NCI-H2171 (cell line): ENCODE measurements around the gene IL1RAPL2.
"Not testable (repeated sequence)": the region's sequence is repeated elsewhere in the genome, so short reads cannot be mapped to it uniquely, and the experiment has no call there.

Experiments
- DNase-seq: peaks from one replicate; lab custom pipeline; 2025; lab: John Stamatoyannopoulos, UW

The IL1RAPL2 gene

DNA sequence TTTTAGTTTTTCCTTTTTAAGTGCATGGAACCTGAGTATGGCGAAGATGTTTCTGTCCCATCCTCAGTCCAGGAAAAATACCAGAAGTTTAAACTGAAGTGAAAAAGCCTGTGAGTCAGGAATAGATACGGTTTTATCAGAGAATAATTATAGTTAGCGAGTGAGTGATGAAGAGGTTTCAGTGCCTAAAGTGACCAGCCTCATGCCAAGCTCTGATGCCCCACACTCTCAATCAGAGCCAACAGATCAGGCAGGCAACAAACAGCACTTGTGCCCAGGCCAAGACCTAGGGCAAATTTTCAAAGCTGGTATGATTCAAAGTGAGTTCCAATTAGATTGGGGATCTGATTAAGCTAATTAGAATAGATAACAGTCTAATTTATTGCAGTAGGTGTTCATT lies 1043.5 kb downstream of the IL1RAPL2 start:
- DNase-seq: no peak

DNA sequence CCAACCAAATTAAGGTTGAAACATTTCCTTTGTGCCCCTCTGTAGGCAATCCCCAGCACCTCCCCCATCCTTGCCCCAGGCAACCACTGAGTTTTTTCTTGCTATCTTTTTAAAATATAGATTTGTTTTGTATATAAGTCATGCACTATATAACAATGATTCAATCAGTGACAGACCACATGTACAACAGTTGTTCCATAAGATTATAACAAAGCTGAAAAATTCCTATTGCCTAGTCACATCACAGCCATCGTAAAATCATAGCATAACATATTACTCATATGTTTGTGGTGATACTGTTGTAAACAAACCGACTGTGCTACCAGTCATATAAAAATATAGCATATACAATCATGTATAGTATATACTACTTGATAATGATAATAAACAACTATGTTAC lies 1044.4 kb downstream of the IL1RAPL2 start:
- no peak for DNase-seq

DNA sequence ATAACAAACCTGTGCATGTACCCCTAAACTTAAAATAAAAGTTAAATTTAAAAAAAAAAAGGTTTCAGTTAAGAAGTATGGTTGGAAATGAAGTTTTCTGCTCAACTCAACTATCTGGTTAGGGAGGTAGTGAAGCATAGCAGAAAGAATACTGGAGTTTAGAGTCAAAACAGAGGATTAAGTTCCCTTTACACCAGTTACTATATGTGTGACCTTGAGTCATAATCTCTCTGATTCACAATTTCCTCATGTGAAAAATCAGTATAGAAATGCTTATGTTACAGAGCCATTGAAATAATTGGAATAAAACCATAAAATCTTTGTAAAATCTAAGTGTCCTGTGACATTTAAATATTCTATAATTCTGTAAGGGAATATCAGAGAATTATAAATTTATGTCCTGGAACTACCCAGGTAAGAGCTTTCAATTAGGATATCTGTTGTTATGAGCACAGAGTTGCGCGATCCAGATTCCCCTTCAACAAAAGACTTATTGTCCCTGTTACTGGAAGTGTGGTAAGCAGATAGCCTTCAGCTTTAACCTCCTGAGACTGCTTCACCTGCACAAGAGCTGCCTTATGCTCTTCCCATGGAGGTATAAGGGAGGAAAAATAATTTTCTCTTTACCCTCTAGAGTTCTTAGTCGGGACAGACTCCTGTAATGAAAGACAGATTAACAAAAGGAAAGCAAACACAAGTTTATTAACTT lies 1052.5 kb downstream of the IL1RAPL2 start:
- DNase-seq: no peak

DNA sequence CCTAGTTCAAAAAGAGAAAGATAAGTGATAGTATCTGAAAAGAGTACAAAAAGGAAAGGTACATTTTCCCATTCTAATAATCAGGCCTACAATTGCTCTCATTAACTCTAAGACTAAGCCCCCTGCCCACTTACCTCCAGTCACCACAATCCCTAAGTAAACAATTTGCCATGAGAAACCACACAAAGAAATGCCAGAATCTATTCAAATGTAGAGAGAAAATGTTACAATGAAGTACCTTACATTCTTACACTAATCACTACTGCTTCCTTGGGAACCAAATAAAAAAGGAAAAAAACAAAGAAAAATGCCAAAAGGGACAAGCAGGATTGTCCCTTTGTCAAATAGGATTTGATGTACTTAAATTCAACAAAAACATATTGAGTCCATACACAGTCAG lies 1068.2 kb downstream of the IL1RAPL2 start:
- DNase-seq: no peak

DNA sequence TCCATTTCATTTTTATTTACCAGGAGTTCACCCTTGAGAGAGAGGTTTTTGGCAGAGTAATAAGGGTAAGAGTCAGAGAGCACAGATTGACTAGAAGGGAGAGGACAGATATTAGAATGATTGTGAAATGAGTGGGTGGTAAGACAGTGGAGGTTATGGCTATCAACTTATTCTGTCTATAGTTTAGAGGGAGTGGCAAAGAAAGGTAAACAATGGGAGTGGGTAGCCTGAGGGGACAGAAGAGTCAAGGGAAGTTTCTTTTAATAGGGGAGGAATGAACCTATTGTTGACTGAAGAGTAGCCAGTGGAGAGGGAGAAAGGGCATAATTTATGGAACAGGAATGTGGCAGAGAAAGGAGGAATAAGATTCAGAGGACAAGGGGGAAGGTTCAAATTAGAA lies 1069.8 kb downstream of the IL1RAPL2 start:
- no peak for DNase-seq

DNA sequence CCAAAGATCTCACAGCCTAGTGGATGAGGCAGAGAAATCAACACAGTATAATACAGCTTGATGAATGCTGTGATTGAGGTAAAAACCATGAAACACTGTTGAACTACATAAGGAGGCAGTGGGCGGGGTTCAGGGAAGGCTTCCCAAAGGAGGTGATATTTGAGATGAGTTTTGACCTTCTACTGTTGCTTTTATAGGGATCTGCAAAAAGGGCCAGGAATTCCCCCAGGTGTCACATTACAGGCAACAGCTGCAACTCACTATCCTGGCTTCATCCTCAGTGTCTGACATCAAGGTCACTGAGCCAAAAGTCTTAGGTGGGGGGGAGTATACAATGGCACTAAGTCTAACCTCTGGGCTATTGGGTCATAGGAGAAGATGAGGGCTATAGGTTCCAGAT lies 1070.7 kb downstream of the IL1RAPL2 start:
- DNase-seq: peak; percentile 33

DNA sequence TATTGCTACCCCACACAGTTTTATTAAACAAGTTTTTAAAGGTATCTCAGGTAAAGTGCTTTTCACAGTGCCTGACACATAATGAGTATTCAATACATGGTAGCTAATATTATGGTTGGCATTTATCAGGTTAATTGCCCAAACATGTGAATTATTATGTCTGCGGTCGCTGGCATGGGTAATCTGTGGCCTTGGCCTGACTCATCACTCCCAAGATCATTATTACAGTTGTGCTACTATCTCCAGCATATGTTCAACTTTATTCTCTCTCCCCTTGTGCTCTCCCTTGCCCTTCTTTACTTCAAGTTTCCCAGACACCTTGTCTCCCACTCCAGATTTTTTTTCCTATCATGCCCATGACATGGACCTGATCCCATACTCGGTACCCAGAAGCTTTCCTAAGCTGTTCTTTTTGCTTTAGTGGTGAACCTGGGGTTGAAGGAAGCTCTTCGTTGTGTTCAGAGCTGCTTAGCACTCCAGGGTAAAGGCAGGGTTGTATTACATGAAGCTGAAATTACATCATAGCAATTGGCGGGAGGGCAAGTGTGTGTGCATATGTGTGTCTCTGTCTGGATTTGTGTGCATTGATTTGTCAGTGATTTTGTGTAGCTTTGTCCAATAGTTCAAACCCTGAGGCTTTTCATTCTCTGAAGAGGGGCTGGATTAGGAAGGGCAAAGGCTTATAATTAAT lies 1079.8 kb downstream of the IL1RAPL2 start:
- DNase-seq: no peak

DNA sequence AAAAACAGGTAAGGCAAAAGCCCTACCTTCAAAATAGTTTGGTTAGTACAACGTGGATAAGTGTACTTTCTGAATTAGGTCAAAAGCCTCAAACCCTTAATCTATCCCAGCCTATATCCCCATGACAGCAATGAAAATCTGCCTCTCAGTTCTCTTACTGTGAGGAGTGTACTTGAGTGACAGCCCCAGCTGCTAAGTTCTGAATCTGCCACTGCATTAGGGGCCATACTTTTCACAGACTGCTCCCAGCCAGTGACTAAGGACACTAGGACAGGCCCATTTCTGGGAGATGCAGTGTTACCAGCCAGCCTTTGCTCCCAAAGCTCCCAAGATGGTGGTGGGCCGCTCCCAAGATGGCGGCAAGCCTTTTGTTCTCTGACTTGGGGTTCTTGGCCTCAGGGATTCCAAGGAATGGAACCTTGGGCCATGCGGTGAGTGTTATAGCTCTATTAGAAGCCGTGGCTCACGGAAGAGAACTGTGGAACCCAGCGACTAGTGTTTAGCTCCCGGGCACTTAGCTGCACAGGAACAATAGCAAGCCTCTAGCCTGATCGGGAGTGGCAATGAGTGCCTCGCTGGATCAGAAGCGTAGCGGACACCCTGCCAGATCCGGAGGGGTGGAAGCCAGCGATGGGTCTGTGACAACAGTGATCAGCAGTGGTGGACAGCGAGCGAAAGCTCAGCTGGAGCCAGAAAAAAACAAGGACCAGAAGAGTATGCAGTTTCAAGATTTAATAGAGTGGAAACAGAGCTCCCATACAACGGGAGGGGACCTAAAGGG lies 1080.8 kb downstream of the IL1RAPL2 start:
- no peak for DNase-seq

DNA sequence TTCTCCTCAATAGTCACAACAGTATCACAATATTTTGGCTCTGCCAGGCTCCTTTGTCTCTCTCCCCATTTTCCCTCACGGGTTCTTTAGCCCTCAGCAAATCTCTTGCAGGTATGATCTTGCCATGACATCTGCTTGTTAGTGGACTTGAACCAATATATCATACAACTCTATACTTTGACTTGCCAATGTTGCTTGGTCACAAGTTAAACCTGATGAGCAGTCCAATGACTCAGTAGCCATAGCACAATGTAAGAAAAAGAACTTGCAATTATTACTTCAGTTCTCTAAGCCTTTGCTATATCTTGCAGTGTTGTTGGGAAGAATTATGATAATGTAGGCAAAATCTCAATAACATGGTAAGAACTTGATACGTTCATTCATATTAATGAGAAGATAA lies 1081.8 kb downstream of the IL1RAPL2 start:
- DNase-seq: no peak

DNA sequence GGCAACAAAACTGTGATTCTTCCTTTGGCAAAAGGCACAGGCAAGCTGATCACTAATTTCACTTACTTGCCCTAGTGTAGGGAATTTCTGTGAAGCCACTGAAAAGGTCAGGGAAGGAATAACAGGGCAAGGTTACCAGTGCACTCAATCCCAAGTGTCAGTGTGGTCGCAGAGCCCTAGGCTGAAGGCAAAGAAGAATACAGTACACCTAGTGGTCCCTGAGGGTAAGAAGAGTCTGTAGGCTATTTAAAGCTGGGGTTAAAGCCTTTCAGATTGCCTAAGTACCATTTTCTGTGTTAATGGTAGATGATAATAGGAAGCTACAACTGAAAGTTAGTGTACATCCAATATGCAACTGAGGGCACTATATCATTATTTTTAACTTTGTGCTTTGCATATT lies 1082.7 kb downstream of the IL1RAPL2 start:
- no peak for DNase-seq

DNA sequence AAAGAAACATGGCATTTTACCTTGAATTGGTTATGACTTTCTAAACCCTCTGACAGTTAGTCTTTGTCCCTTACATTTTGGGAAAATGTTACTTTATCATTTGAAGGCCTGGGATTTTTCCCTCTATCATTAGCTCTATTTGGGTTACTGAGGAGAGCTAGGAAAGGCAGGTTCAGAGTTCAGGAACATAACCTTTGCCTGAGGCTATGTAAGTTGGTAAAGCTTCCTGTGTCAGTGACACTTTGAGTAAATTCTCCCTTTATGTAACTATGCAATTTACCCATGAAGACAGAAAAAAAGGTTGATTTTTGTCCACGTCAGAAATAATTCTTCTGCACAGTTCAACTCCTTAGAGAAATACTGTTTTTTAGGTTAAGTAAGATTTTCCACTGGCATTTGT lies 1084.6 kb downstream of the IL1RAPL2 start:
- no peak for DNase-seq

DNA sequence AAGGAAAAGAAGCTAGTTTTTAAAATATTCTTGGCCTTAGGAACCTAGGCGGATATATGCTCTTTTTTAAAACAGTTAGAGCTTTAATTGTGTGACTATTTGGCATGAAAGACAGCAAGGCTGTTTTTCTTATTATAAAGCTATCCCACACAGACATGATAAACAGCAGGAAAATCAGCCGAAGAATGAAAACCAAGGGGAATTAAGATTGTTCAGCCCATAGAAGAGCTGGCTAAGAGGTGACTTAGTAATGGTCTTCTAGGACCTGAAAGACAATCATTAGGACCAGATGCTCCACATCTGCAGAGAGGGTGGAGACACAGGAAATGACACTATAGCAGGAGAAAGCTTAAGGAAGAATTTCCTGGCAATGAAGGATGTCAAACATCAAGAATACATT lies 1085.0 kb downstream of the IL1RAPL2 start:
- DNase-seq: no peak

DNA sequence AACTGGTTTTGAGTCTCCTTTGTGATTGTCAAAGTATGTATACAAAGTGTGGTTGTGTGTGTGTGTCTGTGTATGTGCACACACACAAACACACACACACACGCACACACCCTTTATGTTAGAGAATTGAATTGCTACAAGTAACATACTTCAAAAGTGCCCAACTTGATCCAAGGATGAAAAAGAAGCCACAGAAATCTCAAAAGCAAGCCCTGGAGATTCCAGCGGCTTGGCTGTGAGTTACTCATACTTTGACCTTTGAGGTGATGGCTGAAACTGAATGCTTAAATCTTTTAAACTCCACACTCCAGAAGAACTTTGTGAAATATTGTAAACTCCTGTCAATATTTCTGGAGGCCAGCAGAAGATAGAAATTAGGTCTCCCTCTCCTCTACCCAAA lies 1087.9 kb downstream of the IL1RAPL2 start:
- no peak for DNase-seq

DNA sequence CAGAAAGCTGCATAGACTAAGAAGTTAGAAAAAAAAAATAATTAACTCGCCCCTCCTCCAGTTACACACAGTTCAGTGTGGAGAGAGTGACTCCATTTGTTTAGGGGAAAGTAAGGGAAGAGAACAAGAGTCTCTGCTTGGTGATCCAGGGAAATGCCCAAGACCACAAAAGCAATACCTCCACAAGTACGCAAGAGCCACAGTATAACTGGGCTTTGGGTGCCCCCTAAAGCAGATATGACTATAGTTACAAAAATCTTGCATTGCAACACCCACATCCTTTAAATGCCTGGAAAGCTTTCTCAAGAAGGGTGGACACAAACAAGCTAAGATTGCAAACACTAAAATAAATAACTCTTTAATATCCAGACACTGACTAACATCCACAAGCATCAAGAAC lies 1092.1 kb downstream of the IL1RAPL2 start:
- no peak for DNase-seq

DNA sequence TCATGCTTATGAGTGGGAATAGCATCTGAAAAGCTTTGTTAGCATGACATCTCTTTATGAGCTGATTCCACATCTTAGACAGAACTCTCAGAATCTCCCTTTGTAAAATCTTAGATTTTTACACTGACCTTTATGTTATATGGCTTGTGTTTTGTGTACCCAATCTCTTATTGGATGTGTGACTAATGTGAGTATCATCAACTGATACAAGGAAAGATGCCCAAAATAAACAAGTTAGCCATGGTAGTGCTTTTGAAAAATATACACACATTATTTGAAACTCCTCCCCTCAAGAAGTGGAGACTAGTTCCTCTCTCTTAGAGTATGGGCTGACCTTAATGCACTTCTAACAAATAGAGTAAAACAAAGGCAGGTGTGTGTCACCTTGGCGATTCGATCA lies 1096.2 kb downstream of the IL1RAPL2 start:
- no peak for DNase-seq

DNA sequence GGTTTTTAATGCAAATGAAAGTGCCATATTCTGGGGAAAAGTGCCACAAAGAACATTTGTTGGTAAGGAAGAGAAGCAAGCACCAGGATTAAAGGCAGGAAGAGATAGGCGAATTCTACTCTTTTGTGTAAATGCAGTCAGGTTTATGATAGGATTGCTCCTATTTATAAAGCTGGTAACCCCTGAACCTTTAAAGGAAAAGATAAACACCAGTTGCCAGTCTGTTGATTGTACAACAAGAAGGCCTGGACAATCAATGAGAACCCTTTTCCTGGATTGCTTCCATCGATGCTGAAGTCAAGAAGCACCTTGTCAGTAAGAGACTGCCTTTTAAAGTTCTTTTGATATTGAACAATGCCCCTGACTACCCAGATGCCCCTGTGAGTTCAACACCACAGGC lies 1098.2 kb downstream of the IL1RAPL2 start:
- DNase-seq: no peak

DNA sequence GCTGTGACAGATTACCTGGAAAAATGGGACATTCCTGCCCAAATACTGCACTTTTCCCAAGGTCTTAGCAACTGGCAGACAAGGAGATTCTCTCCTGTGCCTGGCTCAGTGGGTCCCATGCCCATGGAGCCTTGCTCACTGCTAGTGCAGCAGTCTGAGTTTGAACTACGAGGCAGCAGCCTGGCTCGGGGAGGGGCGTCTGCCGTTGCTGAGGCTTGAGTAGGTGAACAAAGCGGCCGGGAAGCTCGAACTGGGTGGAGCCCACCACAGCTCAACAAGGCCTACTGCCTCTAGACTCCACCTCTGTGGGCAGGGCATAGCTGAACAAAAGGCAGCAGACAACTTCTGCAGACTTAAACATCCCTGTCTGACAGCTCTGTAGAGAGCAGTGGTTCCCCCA lies 1118.3 kb downstream of the IL1RAPL2 start:
- not testable (repeated sequence) for DNase-seq

DNA sequence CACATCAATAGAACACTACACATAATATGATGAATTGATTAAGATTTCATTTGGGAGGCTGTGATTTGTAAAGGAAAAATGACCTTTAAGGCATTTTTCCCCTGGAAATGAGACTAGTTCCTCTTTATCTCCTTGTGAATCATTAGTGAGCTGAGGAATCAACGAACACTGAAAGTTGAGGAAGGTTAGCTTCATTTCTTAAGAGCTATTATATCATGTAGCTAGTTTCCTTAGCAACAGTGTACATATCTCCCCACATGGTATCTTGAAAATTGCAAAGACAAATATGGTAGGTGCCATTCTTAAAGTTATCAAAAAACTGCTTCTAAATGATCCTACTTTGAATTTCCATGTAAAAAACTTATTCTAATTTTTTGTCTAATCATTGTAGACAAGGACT lies 1128.8 kb downstream of the IL1RAPL2 start:
- no peak for DNase-seq

DNA sequence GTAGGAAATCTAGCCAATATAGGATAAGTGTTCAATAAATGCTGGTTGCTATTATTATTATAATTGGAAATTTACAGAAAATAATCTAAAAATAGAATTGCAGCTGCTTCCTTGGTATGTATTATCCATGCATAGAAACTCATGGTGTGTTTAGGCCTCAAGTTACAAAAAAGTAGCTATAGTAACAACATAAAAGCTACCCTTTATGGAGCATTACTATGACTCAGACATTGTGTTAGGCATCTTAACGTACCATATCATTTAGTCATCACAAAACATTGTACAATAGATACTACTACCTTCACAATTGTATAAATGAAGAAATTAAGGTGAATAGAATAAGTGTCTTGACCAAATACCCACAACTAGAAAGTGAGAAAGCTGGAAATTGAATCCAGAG lies 1129.5 kb downstream of the IL1RAPL2 start:
- no peak for DNase-seq

DNA sequence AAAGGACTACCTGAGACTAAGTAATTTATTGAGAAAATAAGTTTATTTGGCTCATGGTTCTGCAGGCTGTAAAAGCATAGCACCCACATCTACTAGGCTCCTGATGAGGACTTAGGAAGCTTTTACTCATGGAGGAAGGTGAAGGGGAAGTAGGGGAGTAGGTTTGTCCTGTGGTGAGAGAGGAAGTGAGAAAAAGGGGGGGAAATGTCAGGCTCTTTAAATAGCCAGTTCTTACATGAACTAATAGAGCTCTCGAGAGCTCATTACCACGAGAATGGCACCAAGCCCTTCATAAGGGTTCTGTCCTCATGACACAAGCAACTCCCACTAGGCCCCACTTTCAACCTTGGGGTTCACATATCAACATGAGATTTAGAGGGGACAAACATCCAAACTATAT lies 1130.9 kb downstream of the IL1RAPL2 start:
- DNase-seq: no peak

DNA sequence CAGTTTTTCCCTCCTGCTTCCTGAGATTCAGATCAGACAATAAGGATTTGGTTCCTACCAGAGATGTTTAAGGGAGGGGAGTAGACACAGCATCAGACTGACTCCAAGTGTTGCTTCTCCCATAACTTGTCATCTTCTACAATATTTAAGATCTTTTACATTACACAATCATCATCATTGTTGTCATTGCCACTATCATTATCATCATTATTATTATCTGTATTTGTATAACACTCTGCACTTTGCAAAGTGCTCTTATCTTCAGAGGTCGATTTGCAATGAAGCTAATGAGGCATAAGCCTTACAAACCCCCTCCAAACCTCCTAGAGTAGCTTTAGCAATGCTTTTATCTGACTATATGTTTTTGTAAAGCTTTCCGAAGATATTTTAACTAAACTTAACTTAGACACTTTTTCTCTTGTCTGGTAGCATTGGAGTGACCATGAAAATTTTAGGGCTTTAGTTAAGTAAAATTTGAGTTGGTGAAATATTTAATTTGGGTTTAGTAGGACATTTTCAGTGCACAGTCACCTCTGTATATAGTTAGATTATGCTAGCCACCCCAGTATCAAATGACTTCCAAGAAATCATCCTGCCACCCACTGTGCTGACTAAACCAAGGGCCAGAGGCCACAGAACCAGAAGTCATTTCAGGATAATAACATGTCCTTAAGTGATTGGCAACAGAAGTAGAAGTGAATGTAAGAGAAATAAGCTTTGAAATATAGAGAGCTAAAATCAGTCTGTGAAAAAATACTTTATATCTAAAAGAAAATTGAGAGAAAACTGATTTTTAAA lies 1132.2 kb downstream of the IL1RAPL2 start:
- no peak for DNase-seq

DNA sequence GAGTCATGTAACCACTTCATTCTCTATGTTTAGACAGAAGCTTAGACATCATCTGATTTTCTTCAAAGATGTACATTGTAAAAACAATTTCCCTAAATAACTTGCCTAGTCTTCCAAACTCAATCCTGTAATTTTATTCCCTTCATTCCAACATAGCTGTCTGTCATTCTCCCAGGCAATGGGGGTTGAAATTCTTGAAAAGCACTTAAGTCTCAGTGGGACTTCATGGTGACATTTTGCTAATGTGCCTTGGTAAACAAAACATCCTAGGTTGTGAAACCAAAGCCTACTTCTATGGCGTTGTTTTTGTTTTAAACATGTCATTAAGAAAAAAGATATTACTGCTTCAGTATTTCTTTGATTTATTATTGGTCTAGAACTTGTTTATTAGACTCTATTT lies 1134.3 kb downstream of the IL1RAPL2 start:
- no peak for DNase-seq
